H9 (cell line): ENCODE data around the gene SMO. TPM values are rescaled to one million over a fixed set of nuclear protein-coding genes. Genes with fewer than 3 reads are reported as not detected.

Source experiments
- DNase-seq: peaks from one replicate; pipeline ENCODE4 v3.0.0-alpha.2; 2017
- H2AFZ ChIP-seq: one replicate; pipeline ENCODE4 v1.6.1; 2013; ENCODE audit warnings: mild to moderate bottlenecking, low read length, control low read depth, moderate library complexity
- H2AK5ac ChIP-seq: 2 replicates; pipeline ENCODE4 v1.6.1; 2013; ENCODE audit warnings: low read length, control low read depth, mixed read lengths; ENCODE audit not compliant: insufficient read length
- H2BK120ac ChIP-seq: one replicate; pipeline ENCODE4 v1.6.1; 2013; ENCODE audit warnings: low read depth, mild to moderate bottlenecking, low read length, control low read depth, inconsistent platforms; ENCODE audit not compliant: poor library complexity, severe bottlenecking
- H2BK12ac ChIP-seq: 2 replicates; pipeline ENCODE4 v1.6.1; 2013; ENCODE audit warnings: low read length, control low read depth, mixed read lengths, low read depth; ENCODE audit not compliant: insufficient read length
- H2BK15ac ChIP-seq: 2 replicates; pipeline ENCODE4 v1.6.1; 2013; ENCODE audit warnings: low read depth, low read length, control low read depth
- H2BK20ac ChIP-seq: one replicate; pipeline ENCODE4 v1.6.1; 2013; ENCODE audit warnings: low read depth, mild to moderate bottlenecking, low read length, control low read depth, inconsistent platforms; ENCODE audit not compliant: poor library complexity, severe bottlenecking
- H2BK5ac ChIP-seq: 2 replicates; pipeline ENCODE4 v1.6.1; 2013; ENCODE audit warnings: low read length, control low read depth, mixed read lengths; ENCODE audit not compliant: insufficient read length
- H3K14ac ChIP-seq: 2 replicates; pipeline ENCODE4 v1.6.1; 2013; ENCODE audit warnings: low read length, control low read depth; ENCODE audit not compliant: insufficient read depth
- H3K18ac ChIP-seq: 2 replicates; pipeline ENCODE4 v1.6.1; 2013; ENCODE audit warnings: low read depth, mild to moderate bottlenecking, mixed read lengths, low read length, control low read depth; ENCODE audit not compliant: insufficient read length
- H3K23ac ChIP-seq: 2 replicates; pipeline ENCODE4 v1.6.1; 2013; ENCODE audit warnings: low read length, control low read depth, mixed read lengths, low read depth; ENCODE audit not compliant: insufficient read length
- H3K23me2 ChIP-seq: 2 replicates; pipeline ENCODE4 v1.6.1; 2013; ENCODE audit warnings: low read depth, mild to moderate bottlenecking, mixed read lengths, low read length, control low read depth; ENCODE audit not compliant: insufficient read length, poor library complexity, severe bottlenecking
- H3K27ac ChIP-seq: 2 replicates; pipeline ENCODE4 v1.5.1; 2013; ENCODE audit warnings: low read length, control low read depth, mixed read lengths, low read depth; ENCODE audit not compliant: insufficient read length
- H3K27me3 ChIP-seq: 2 replicates; pipeline ENCODE4 v1.6.1; 2013; ENCODE audit warnings: low read length, control low read depth, inconsistent platforms; ENCODE audit not compliant: insufficient read depth
- H3K4ac ChIP-seq: 2 replicates; pipeline ENCODE4 v1.6.1; 2013; ENCODE audit warnings: low read depth, mild to moderate bottlenecking, control low read depth, inconsistent platforms, low read length, moderate library complexity
- H3K4me1 ChIP-seq: 2 replicates; pipeline ENCODE4 v1.6.1; 2013; ENCODE audit warnings: low read length, control low read depth, inconsistent platforms; ENCODE audit not compliant: insufficient read depth
- H3K4me2 ChIP-seq: 2 replicates; pipeline ENCODE4 v1.6.1; 2013; ENCODE audit warnings: low read length, control low read depth, mixed read lengths; ENCODE audit not compliant: insufficient read length, insufficient read depth
- H3K56ac ChIP-seq: 2 replicates; pipeline ENCODE4 v1.6.1; 2013; ENCODE audit warnings: low read depth, mild to moderate bottlenecking, mixed read lengths, low read length, control low read depth; ENCODE audit not compliant: insufficient read length
- H3K79me1 ChIP-seq: 2 replicates; pipeline ENCODE4 v1.6.1; 2013; ENCODE audit warnings: low read depth, mild to moderate bottlenecking, moderate library complexity, low read length, control low read depth, inconsistent platforms; ENCODE audit not compliant: insufficient read depth, poor library complexity, severe bottlenecking
- H3K79me2 ChIP-seq: 2 replicates; pipeline ENCODE4 v1.6.1; 2013; ENCODE audit warnings: low read length, control low read depth, inconsistent platforms; ENCODE audit not compliant: insufficient read depth
- H3K9ac ChIP-seq: 2 replicates; pipeline ENCODE4 v1.6.1; 2013; ENCODE audit warnings: low read length, control low read depth, mixed read lengths; ENCODE audit not compliant: insufficient read length; ENCODE audit errors: extremely low read depth
- H3K9me3 ChIP-seq: one replicate; pipeline ENCODE4 v1.6.1; 2013; ENCODE audit warnings: low read depth, low read length, inconsistent platforms; ENCODE audit not compliant: control insufficient read depth
- H3T11ph ChIP-seq: one replicate; pipeline ENCODE4 v1.6.1; 2013; ENCODE audit warnings: mild to moderate bottlenecking, low read length, control low read depth, inconsistent platforms
- H4K20me1 ChIP-seq: one replicate; pipeline ENCODE4 v1.6.1; 2013; ENCODE audit not compliant: control insufficient read depth, insufficient read length, insufficient read depth
- H4K5ac ChIP-seq: 2 replicates; pipeline ENCODE4 v1.6.1; 2013; ENCODE audit warnings: low read depth, mild to moderate bottlenecking, mixed read lengths, low read length, control low read depth; ENCODE audit not compliant: insufficient read length
- H4K8ac ChIP-seq: replicated peaks from 2 replicates; pipeline ENCODE4 v1.6.1; 2013; ENCODE audit warnings: low read length, control low read depth, mixed read lengths, low read depth; ENCODE audit not compliant: insufficient read length
- H4K91ac ChIP-seq: 2 replicates; pipeline ENCODE4 v1.6.1; 2013; ENCODE audit warnings: low read depth, mild to moderate bottlenecking, moderate library complexity, mixed read lengths, low read length, control low read depth; ENCODE audit not compliant: insufficient read length
- H3K27ac Mint-ChIP-seq, 3 experiments: 2 replicates in 2 of 3; 3 replicates in 1 of 3; pipeline ENCODE4 v1.8.0; 2020 to 2021; ENCODE audit warnings: mixed read lengths in 3 of 3, mild to moderate bottlenecking in 1 of 3, moderate library complexity in 1 of 3
- H3K27me3 Mint-ChIP-seq: 2 replicates; pipeline ENCODE4 v1.8.0; 2021; ENCODE audit warnings: low read depth, mild to moderate bottlenecking, moderate library complexity, mixed read lengths
- H3K36me3 Mint-ChIP-seq, 3 experiments: 2 replicates in 2 of 3; 3 replicates in 1 of 3; pipeline ENCODE4 v1.8.0; 2020 to 2021; ENCODE audit warnings: low read depth in 3 of 3, mixed read lengths in 3 of 3; ENCODE audit not compliant: insufficient read depth in 1 of 3
- H3K4me1 Mint-ChIP-seq, 2 experiments: 2 replicates each; pipeline ENCODE4 v1.8.0; 2020; ENCODE audit warnings: mixed read lengths in 2 of 2
- H3K4me3 Mint-ChIP-seq, 2 experiments: 2 replicates in 1 of 2; 3 replicates in 1 of 2; pipeline ENCODE4 v1.8.0; 2020 to 2021; ENCODE audit warnings: mild to moderate bottlenecking in 2 of 2, mixed read lengths in 2 of 2, moderate library complexity in 1 of 2
- H3K9me3 Mint-ChIP-seq, 2 experiments: 2 replicates in 1 of 2; 3 replicates in 1 of 2; pipeline ENCODE4 v1.8.0; 2020; ENCODE audit warnings: mild to moderate bottlenecking in 2 of 2, mixed read lengths in 2 of 2, moderate library complexity in 1 of 2
- CTCF ChIP-seq: fragments of 200-600 bp; sonication (generic); conservative IDR thresholded peaks from 3 replicates; pipeline ENCODE4 v1.8.0; 2021; ENCODE audit warnings: antibody characterized with exemption, mild to moderate bottlenecking
- WGBS: extraction: QIAGEN DNeasy Blood & Tissue Kit; methylation state at CpG from one replicate; pipeline ENCODE4 v1.1.7; 2013; ENCODE audit warnings: missing lambda C conversion rate, low lambda C conversion rate, mixed read lengths; ENCODE audit not compliant: insufficient read length; ENCODE audit errors: extremely low coverage; 5-methylcytosine and 5-hydroxymethylcytosine counted together
- total RNA-seq: library from RNA; stranded (reverse); gene quantifications from 2 replicates; pipeline ENCODE4 v1.2.1, GENCODE V29; 2021

The SMO gene
- total RNA-seq, 1 experiment from 2014 or later = 66.8 TPM

- TF ChIP-seq CTCF = no peak
- Histone ChIP-seq H3K23ac (no peak overlapping the region), H3K79me1 (no peaks in the 10 kb centered on the region), H2BK5ac (no peak overlapping the region), H2AK5ac (no peak overlapping the region), H4K5ac (no peak overlapping the region), H3K56ac (no peak overlapping the region), H2BK120ac (no peak overlapping the region), H3K9ac (no peak overlapping the region), H3K18ac (no peak overlapping the region), H3K4me1 (no peaks in the 10 kb centered on the region; the same call in 1 of the 2 replicates), H2AFZ (no peak overlapping the region), H4K8ac (no peak overlapping the region), H4K91ac (no peak overlapping the region), H3K27ac (no peak overlapping the region), H4K20me1 (no peaks in the 10 kb centered on the region), H3K4me2 (no peak overlapping the region), H2BK20ac (no peak overlapping the region), H3T11ph (no peak overlapping the region), H3K4ac (no peak overlapping the region), H3K27me3 (no peaks in the 10 kb centered on the region), H3K23me2 (no peaks in the 10 kb centered on the region), H3K79me2 (no peaks in the 10 kb centered on the region; the same call in 1 of the 2 replicates), H3K14ac (no peak overlapping the region), H3K9me3 (no peaks in the 10 kb centered on the region), H2BK12ac (no peak overlapping the region), H2BK15ac (no peak overlapping the region)
- peak overlapping the region in 2 of 3 experiments; percentile 28 to 79; a peak in 2 of 7 replicates for H3K27ac Mint-ChIP-seq
- no peak overlapping the region for H3K4me3 Mint-ChIP-seq
- no peaks in the 10 kb centered on the region; a peak in 3 of 7 replicates for H3K36me3 Mint-ChIP-seq
- H3K4me1 Mint-ChIP-seq = peaks cover 7 to 8% of the 10 kb centered on the region in 2 experiments
- WGBS = no CpG with 5 or more reads among the region's 8 CpGs
- H3K27me3 Mint-ChIP-seq = no peaks in the 10 kb centered on the region
- H3K9me3 Mint-ChIP-seq = no peaks in the 10 kb centered on the region
- DNase-seq = no peak
Observed at GRCh38 chr7:129238546-129238945, 50.1 kb downstream of the SMO start.
